Astrocyte of the cerebellum (primary cell): ENCODE measurements around the gene FCRL4.

ENCODE experiments used
- DNase-seq: peaks from one replicate; pipeline ENCODE4 v3.0.0-alpha.2; 2011; ENCODE audit warnings: low read depth
- H3K4me3 ChIP-seq: 2 replicates; pipeline ENCODE4 v1.5.1; 2011; ENCODE audit warnings: mild to moderate bottlenecking, low read depth, low read length, moderate library complexity
- CTCF ChIP-seq: IDR thresholded peaks from 2 replicates; pipeline ENCODE4 v1.5.1; 2012; ENCODE audit warnings: low read length, low read depth, moderate library complexity, mild to moderate bottlenecking; ENCODE audit errors: missing control alignments
- in situ Hi-C: cut with HindIII; loops from 2 replicates; pipeline ENCODE4 v1.10.0; 2017; ENCODE audit warnings: low sequenced_read_pairs

The FCRL4 gene

GRCh38 chr1:157540160-157540748 lies 57.6 kb downstream of the FCRL4 start:
- H3K4me3 ChIP-seq, result no peak overlapping the region
- DNase-seq, result no peak
- in situ Hi-C loops, result no loop called here
- no peak for TF ChIP-seq CTCF

- no peak for DNase-seq
- TF ChIP-seq CTCF, result no peak
- no peak overlapping the region for H3K4me3 ChIP-seq
- in situ Hi-C loops, result no loop called here
Measured at GRCh38 chr1:157539568-157539967, 58.3 kb downstream of the FCRL4 start.

- TF ChIP-seq CTCF, result no peak
- in situ Hi-C loops, result no loop called here
- no peak overlapping the region for H3K4me3 ChIP-seq
- no peak for DNase-seq
Measured at GRCh38 chr1:157532569-157532968, 65.3 kb downstream of the FCRL4 start.

GRCh38 chr1:157523774-157524493 lies 74.0 kb downstream of the FCRL4 start:
- no peak overlapping the region for H3K4me3 ChIP-seq
- TF ChIP-seq CTCF, result no peak
- DNase-seq, result no peak
- in situ Hi-C loops, result no loop called here
